ENCODE results near the gene DOK6.

DNA sequence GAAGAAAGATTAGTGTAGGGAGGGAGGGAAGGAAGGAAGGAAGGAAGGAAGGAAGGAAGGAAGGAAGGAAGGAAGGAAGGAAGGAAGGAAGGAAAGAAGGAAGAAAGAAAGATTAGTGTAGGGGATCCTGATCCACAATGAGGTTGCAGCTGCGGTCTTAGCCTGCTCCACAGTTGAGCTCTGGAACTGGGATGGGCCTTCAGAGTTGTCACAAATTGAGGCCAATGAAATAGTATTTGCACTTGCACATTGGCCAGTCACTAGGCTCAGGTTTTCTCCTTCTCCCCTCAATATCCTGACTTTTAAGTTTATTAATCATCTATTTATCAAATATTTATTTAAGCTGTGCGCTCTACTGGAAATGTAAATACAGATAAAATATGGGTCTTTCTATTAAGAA is 34.3 kb downstream of the DOK6 start:
- TF ChIP-seq, protein P1, sequence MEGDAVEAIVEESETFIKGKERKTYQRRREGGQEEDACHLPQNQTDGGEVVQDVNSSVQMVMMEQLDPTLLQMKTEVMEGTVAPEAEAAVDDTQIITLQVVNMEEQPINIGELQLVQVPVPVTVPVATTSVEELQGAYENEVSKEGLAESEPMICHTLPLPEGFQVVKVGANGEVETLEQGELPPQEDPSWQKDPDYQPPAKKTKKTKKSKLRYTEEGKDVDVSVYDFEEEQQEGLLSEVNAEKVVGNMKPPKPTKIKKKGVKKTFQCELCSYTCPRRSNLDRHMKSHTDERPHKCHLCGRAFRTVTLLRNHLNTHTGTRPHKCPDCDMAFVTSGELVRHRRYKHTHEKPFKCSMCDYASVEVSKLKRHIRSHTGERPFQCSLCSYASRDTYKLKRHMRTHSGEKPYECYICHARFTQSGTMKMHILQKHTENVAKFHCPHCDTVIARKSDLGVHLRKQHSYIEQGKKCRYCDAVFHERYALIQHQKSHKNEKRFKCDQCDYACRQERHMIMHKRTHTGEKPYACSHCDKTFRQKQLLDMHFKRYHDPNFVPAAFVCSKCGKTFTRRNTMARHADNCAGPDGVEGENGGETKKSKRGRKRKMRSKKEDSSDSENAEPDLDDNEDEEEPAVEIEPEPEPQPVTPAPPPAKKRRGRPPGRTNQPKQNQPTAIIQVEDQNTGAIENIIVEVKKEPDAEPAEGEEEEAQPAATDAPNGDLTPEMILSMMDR (conservative IDR thresholded peaks at IDR 0.05; ENCODE audit: low read depth, low read length) = no peak
- no peak for TF ChIP-seq EZH2 (IDR thresholded peaks at IDR 0.05; ENCODE audit: low read length, unreplicated experiment)
- no peak for TF ChIP-seq EZH2phosphoT487 (IDR thresholded peaks at IDR 0.05; ENCODE audit: borderline replicate concordance, low read length)
